Small intestine (tissue), 7 donors: ENCODE data around the gene PRPF31. TPM values are rescaled to one million over a fixed set of nuclear protein-coding genes. Genes with fewer than 3 reads are reported as not detected.

Source experiments
- DNase-seq, 2 donors: peaks; one replicate each; pipeline versions ENCODE4 v3.0.0 to v3.0.0-alpha.2; 2013
- FAIRE-seq: peaks from 2 replicates; lab custom pipeline; 2012; peaks lifted over from hg19 to GRCh38; lab: Jason Lieb, UNC
- H3K27ac ChIP-seq, 3 donors: one replicate each; pipeline ENCODE4 v1.5.1; 2013; ENCODE audit warnings: low read length in 2 of 3, mild to moderate bottlenecking in 2 of 3, control low read depth in 1 of 3, inconsistent platforms in 1 of 3, low read depth in 1 of 3, moderate library complexity in 1 of 3
- H3K27me3 ChIP-seq, 3 donors: one replicate each; pipeline ENCODE4 v1.6.1; 2013; ENCODE audit warnings: low read length in 3 of 3, inconsistent platforms in 1 of 3; ENCODE audit not compliant: control insufficient read depth in 3 of 3, insufficient read depth in 3 of 3
- H3K36me3 ChIP-seq, 3 donors: one replicate each; pipeline ENCODE4 v1.6.1; 2013; ENCODE audit warnings: low read length in 3 of 3, inconsistent platforms in 1 of 3, low read depth in 1 of 3, mild to moderate bottlenecking in 1 of 3, moderate library complexity in 1 of 3; ENCODE audit not compliant: control insufficient read depth in 3 of 3, insufficient read depth in 2 of 3
- H3K4me1 ChIP-seq, 3 donors: one replicate each; pipeline ENCODE4 v1.6.1; 2013; ENCODE audit warnings: low read length in 2 of 3, inconsistent platforms in 1 of 3, low read depth in 1 of 3, mild to moderate bottlenecking in 1 of 3, moderate library complexity in 1 of 3; ENCODE audit not compliant: control insufficient read depth in 3 of 3, insufficient read depth in 2 of 3
- H3K4me3 ChIP-seq, 3 donors: one replicate each; pipeline ENCODE4 v1.5.1; 2013; ENCODE audit warnings: low read length in 3 of 3, control low read depth in 1 of 3, inconsistent platforms in 1 of 3, low read depth in 1 of 3, mild to moderate bottlenecking in 1 of 3, moderate library complexity in 1 of 3
- H3K9me3 ChIP-seq, 2 donors: one replicate each; pipeline ENCODE4 v1.6.1; 2013; ENCODE audit warnings: low read depth in 1 of 2, low read length in 1 of 2; ENCODE audit not compliant: control insufficient read depth in 2 of 2, insufficient read depth in 1 of 2
- WGBS, 3 donors: extraction: QIAGEN DNeasy Blood & Tissue Kit; methylation state at CpG; one replicate each; pipeline ENCODE4 v1.1.7; 2013; 5-methylcytosine and 5-hydroxymethylcytosine counted together
- polyA plus RNA-seq, 4 donors: library from polyadenylated mRNA; stranded (reverse) in 3 of 4; unstranded in 1 of 4; fragments of 200-250 nt in 3 of 4; fragments of 120-200 nt in 1 of 4; gene quantifications; one replicate each; pipeline versions ENCODE4 v1.2.1 to v1.2.3, GENCODE V29; 2013
- donor health status: healthy with polysubstance abuse.
- donor health status: control.
- donor health status: control.
- donor health status: Bipolar disorder and iron deficiency.
- donor health status: healthy.

Gene PRPF31
- polyA plus RNA-seq, 4 donors, result 44.3 to 57.0 (median 47.4) TPM

- peaks cover 4 to 37% (median 4%) of the 10 kb centered on the region in 3 donors for H3K36me3 ChIP-seq
- H3K4me3 ChIP-seq, result peak overlapping the region; percentile 58 to 74 (median 59)
- peak overlapping the region in 1 of 3 donors; percentile 86 for H3K27ac ChIP-seq
- H3K9me3 ChIP-seq, result no peaks in the 10 kb centered on the region
- DNase-seq (peak; percentile 41), FAIRE-seq (no peak)
- 11 to 25% (median 12%) methylated on average over 28 of the region's 28 CpGs for WGBS, 3 donors
- peaks cover 0 to 4% (median 0%) of the 10 kb centered on the region in 3 donors for H3K4me1 ChIP-seq
- no peaks in the 10 kb centered on the region for H3K27me3 ChIP-seq
Measured at GRCh38 chr19:54114340-54115108, 1.0 kb upstream of the PRPF31 start.

GRCh38 chr19:54121259-54121658 is 5.7 kb downstream of the PRPF31 start:
- 79 to 92% (median 91%) methylated on average over 10 of the region's 10 CpGs for WGBS, 3 donors
- H3K9me3 ChIP-seq, result no peaks in the 10 kb centered on the region
- H3K4me1 ChIP-seq, result no peaks in the 10 kb centered on the region
- H3K27ac ChIP-seq, result no peak overlapping the region
- FAIRE-seq (no peak), DNase-seq (peak in 1 of 2 donors; percentile 12)
- no peak overlapping the region for H3K4me3 ChIP-seq
- no peaks in the 10 kb centered on the region for H3K27me3 ChIP-seq
- H3K36me3 ChIP-seq, result peaks cover 8 to 72% (median 23%) of the 10 kb centered on the region in 3 donors

- Histone ChIP-seq H3K36me3 (peaks cover 25 to 88% (median 34%) of the 10 kb centered on the region in 3 donors), H3K4me1 (no peaks in the 10 kb centered on the region), H3K9me3 (no peaks in the 10 kb centered on the region), H3K27me3 (no peaks in the 10 kb centered on the region), H3K27ac (no peak overlapping the region), H3K4me3 (no peak overlapping the region)
- no peak for DNase-seq
- no peak for FAIRE-seq
- WGBS, 3 donors, result 94 to 97% (median 94%) methylated on average over 17 of the region's 17 CpGs
Measured at GRCh38 chr19:54123682-54124081, 8.1 kb downstream of the PRPF31 start.

- WGBS, 3 donors, result 89 to 96% (median 94%) methylated on average over 19 of the region's 19 CpGs
- peaks cover 28 to 94% (median 37%) of the 10 kb centered on the region in 3 donors for H3K36me3 ChIP-seq
- no peak for FAIRE-seq
- H3K9me3 ChIP-seq, result no peaks in the 10 kb centered on the region
- H3K27ac ChIP-seq, result no peak overlapping the region
- no peaks in the 10 kb centered on the region for H3K27me3 ChIP-seq
- H3K4me1 ChIP-seq, result no peaks in the 10 kb centered on the region
- no peak for DNase-seq
- H3K4me3 ChIP-seq, result no peak overlapping the region
Measured at GRCh38 chr19:54124393-54124792, 8.8 kb downstream of the PRPF31 start.

- H3K9me3 ChIP-seq, result no peaks in the 10 kb centered on the region
- DNase-seq (no peak), FAIRE-seq (no peak)
- no peak overlapping the region for H3K27ac ChIP-seq
- no peaks in the 10 kb centered on the region for H3K4me1 ChIP-seq
- peaks cover 27 to 89% (median 37%) of the 10 kb centered on the region in 3 donors for H3K36me3 ChIP-seq
- no peak overlapping the region for H3K4me3 ChIP-seq
- no peaks in the 10 kb centered on the region for H3K27me3 ChIP-seq
- 85 to 94% (median 91%) methylated on average over 9 of the region's 9 CpGs for WGBS, 3 donors
Measured at GRCh38 chr19:54125713-54126112, 10.2 kb downstream of the PRPF31 start.

GRCh38 chr19:54127688-54128440 is 12.3 kb downstream of the PRPF31 start:
- WGBS, 3 donors, result 91 to 93% (median 93%) methylated on average over 37 to 44 of the region's 44 CpGs
- Histone ChIP-seq H3K27me3 (no peaks in the 10 kb centered on the region), H3K4me1 (no peaks in the 10 kb centered on the region), H3K9me3 (no peaks in the 10 kb centered on the region), H3K36me3 (peaks cover 27 to 87% (median 28%) of the 10 kb centered on the region in 3 donors), H3K27ac (no peak overlapping the region), H3K4me3 (no peak overlapping the region)
- no peak for DNase-seq
- no peak for FAIRE-seq

GRCh38 chr19:54128441-54128725 is 12.8 kb downstream of the PRPF31 start:
- no peaks in the 10 kb centered on the region for H3K4me1 ChIP-seq

GRCh38 chr19:54128796-54129616 is 13.5 kb downstream of the PRPF31 start:
- FAIRE-seq, result no peak

More at GRCh38 chr19:54128441-54128725, 12.8 kb downstream of the PRPF31 start:
- H3K27ac ChIP-seq, result no peak overlapping the region
- no peak for FAIRE-seq
- H3K36me3 ChIP-seq, result peaks cover 25 to 85% (median 27%) of the 10 kb centered on the region in 3 donors
- no peak overlapping the region for H3K4me3 ChIP-seq
- DNase-seq, result no peak
- no peaks in the 10 kb centered on the region for H3K9me3 ChIP-seq
- WGBS, 3 donors, result 90 to 96% (median 94%) methylated on average over 18 to 20 of the region's 20 CpGs
- H3K27me3 ChIP-seq, result no peaks in the 10 kb centered on the region

More at GRCh38 chr19:54128796-54129616, 13.5 kb downstream of the PRPF31 start:
- H3K27me3 ChIP-seq, result no peaks in the 10 kb centered on the region
- 95 to 97% (median 96%) methylated on average over 39 to 41 of the region's 41 CpGs for WGBS, 3 donors
- no peaks in the 10 kb centered on the region for H3K4me1 ChIP-seq
- H3K9me3 ChIP-seq, result no peaks in the 10 kb centered on the region
- H3K4me3 ChIP-seq, result no peak overlapping the region
- no peak overlapping the region for H3K27ac ChIP-seq
- DNase-seq, result no peak
- peaks cover 21 to 81% (median 23%) of the 10 kb centered on the region in 3 donors for H3K36me3 ChIP-seq
